ENCODE measurements around the gene PRSS50.
"Not testable (repeated sequence)": the region's sequence is repeated elsewhere in the genome, so short reads cannot be mapped to it uniquely, and the experiment has no call there.

Gene PRSS50, protein sequence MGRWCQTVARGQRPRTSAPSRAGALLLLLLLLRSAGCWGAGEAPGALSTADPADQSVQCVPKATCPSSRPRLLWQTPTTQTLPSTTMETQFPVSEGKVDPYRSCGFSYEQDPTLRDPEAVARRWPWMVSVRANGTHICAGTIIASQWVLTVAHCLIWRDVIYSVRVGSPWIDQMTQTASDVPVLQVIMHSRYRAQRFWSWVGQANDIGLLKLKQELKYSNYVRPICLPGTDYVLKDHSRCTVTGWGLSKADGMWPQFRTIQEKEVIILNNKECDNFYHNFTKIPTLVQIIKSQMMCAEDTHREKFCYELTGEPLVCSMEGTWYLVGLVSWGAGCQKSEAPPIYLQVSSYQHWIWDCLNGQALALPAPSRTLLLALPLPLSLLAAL

GRCh38 chr3:46717447-46718231, at the start of gene PRSS50:
PRSS50 (minus strand) TSS chr3:46717869; CDS start chr3:46717824, 45 bp downstream.
- no peak for DNase-seq

DNA sequence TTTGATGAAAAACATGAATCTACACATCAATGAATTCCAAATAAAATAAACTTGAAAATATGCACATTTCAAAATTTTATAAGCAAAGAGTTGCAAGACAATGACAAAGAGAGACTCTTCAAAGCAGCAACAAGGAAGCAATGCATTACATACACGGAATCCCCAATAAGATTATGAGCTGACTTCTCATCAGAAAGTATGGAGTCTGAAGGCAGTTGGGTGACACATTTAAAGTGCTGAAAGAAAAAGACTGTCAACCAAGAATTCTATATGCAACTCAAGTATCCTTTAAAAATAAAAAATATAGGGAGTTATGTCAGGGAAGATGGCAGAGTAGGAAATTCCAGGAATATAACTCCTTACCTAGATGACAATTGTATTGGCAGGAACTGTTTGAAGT, 46.5 kb upstream of the PRSS50 start:
- DNase-seq, result no peak

GRCh38 chr3:46763178-46763577, 45.5 kb upstream of the PRSS50 start:
- DNase-seq, result no peak

DNA sequence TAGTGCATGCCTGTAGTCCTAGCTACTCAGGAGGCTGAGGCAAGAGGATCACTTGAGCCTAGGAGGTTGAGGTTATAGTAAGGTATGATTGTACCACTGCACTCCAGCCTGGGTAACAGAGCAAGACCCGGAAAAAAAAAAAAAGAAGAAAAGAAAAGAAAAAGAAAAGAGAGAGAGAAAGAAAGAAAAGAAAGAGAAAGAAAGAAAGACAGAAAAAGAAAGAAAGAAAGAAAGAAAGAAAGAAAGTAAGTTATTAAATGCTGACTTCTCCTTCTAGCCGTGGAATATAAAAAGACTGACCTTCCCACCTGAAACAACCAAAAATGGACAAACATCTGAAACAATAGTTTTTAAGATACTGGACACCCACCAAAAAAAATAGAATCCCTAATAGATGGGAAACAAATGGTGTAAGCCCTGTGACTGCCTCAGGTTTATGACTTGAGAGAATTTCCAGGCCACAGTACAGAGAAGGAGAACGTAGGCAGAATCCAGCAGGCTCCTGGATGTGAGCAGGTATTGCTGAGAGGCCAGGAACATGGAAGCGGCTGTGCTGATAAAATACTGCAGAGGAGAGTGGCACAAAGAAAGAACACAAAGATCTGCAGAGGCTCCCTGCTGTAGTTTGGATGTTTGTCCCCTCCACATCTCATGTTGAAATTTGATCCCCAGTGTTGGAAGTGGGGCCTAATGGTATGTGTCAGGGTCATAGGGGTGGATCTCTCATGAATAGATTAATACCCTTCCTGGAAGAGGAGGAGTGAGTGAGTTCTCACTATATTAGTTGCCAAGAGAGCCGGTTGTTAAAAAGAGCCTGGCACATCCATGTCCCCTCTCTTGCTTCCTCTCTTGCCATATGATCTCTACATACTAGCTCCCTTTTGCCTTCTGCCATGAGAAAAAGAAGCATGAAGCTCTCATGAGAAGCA, 41.8 kb upstream of the PRSS50 start:
- DNase-seq, result no peak

DNA sequence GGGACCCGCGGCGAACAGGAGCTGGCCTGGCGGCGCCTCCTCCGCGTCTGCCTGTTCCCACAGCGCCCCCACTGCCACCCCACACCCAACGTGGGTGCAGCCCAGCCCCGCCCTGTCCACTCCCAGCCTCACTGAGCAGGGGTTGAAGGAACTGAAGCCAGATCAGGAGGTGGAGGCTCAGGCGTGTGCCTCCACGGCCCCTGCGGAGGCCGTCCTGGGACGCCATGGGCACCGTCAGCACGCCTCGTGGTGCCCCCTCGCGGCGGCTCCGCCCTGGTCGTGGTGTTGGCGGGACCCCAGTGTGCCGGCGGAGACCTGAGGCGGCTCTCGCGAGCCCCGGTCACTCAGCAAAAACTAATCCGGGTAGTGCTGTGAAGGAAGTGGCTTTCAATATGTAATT, 39.0 kb upstream of the PRSS50 start:
- no peak for DNase-seq

DNA sequence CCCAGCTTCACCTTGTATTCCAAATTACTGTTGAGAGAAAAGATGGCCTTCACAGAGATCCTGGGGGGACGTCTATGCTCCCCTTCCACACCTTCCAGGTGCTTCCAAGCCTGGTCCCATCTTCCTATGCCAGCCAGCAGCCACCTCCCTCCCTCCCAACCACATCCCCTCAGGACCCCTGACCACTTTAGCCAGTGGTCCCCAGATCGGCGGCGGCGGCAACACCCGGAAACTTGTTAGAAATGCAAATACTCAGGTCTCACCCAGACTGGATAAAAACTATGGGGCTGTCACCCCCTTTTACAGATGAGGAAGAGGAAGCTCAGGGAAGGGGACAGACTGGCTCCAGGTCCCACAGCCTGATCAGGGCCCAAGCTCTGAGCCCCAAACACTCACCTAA, 38.0 kb upstream of the PRSS50 start:
- no peak for DNase-seq

GRCh38 chr3:46753127-46753526, 35.5 kb upstream of the PRSS50 start:
- not testable (repeated sequence) for DNase-seq

DNA sequence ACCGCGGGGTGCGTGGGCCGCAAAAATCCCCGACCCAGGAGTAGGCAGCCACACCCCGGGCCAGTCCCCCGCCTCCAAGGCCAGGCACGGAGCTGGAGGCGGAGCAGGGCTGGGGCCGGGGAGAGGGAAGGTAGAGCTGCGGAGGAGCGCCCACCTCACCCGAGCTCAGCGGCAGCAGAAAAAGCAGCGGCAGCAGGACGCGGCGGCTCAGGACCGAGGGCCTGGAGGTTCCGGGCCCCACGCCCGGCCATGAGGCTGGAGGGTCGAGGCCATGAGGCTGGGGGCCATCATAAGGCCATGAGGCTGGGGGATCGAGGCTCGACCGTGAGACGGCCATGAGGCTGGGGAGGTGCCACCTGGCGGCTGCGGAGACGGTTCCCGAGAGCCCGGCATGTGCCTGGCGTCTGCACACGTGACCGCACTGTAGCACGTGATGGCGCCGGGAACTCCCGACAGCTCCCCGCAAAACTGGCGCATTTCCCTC, 32.9 kb upstream of the PRSS50 start:
- DNase-seq, result no peak

DNA sequence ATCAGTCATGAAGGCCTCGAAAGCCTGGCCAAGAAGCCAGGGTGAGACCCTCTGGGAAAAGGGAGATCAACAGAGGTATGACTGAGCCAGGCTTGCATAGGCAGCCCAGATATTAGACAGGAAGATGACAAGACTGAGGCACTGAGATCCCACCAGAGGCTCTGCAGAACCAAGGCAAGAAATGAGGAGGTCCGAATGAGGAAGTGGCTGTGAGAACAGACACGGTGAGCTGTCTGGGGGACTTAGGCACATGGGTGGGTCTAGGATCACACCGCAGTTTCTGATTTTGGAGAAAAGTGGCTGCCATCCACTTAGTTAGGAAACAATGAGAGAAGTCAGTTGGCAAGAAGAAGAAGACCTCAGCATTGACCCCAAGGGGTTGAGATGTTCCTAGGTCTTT, 31.5 kb upstream of the PRSS50 start:
- no peak for DNase-seq

- no peak for DNase-seq
Observed at GRCh38 chr3:46748170-46748569, 30.5 kb upstream of the PRSS50 start.

DNA sequence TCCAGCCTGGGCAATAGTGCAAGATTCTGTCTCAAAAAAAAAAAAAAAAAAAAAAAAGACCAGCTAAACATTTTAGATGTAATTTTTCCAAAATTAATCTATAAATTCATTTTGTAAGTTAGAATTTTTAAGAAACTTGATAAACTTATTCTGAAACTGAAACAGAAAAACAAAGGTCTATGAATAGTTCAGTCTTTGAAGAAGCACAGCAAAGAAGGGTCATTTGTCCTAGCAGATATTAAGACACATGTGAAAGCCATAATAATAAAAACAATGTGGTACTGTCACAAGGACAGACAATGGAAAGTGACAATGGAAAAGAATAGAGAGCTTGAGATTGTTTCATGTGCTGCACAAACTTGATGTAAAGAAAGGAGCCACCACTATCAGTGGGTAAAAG, 29.0 kb upstream of the PRSS50 start:
- no peak for DNase-seq

- no peak for DNase-seq
Observed at GRCh38 chr3:46742992-46743585, 25.4 kb upstream of the PRSS50 start.

DNA sequence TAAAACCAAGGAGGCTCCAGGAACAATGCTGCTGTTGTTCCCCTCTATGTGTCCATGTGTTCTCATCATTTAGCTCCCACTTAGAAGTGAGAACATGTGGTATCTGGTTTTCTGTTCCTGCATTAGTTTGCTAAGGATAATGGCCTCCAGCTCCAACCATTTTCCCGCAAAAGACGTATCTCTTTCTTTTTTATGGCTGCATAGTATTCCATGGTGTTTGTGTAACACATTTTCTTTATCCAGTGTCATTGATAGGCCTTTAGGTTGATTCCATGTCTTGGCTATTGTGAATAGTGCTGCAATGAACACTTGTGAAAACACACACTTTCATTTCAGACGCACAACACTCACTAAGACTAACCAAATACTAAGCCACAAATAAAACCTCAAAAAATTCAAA, 21.9 kb upstream of the PRSS50 start:
- DNase-seq, result not testable (repeated sequence)

DNA sequence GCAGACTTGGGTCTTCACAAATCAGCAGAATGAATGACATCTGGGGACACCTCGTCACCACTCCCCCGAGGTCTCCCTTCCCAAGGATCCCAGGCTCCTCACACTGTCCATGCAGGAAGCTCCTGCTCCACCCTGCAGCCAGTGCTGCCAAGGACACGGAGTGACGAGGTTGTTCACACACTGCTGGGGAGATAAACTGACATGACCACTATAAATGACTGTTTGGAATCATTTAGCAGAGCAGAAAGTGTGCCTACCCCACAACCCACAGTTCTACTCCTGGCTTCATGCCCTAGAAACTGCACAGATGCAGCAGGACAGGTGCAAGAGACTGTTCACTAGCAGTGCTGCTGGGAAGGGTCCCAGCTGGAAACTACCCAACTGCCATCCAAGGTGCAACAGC, 19.7 kb upstream of the PRSS50 start:
- no peak for DNase-seq

- DNase-seq, result no peak
Observed at GRCh38 chr3:46736006-46736872, 18.6 kb upstream of the PRSS50 start.

DNA sequence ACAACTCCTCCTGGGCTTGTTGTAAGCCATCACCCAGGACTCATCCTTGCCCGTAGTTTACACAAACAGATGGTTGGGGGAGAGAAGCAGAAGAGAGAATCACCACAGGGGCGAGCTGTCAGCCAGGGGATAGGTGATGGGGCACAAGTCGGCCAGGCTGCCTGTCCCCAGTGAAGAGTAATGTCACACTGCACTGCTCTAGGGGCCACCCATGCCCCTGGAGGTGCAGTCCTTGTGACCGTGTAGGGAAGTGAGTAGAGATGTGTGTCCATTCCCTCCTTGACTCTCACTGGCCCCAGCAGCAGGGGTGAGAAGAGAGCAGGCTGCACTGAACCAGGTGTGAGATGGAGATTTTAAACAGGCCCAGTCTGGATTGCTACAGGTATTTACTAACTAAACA, 17.1 kb upstream of the PRSS50 start:
- no peak for DNase-seq

GRCh38 chr3:46733026-46733800, 15.5 kb upstream of the PRSS50 start:
- no peak for DNase-seq

DNA sequence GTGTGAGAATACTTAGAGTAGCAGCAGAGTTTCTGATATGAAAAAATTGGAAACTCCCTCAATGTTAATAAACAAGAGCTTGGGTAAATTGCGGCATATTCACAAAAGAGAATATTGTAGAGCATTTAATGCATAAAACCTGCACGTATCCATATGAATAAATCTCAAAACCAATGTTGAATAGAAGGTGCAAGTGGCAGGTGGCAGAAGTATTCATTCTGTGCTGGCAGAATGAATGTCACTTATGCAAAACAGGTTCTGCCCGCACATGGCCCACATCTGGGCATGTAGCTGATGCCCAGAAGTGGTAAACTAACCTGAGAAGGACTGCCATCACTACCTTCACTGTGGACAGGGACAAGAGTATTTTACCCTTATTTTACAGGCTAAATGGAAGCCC, 14.1 kb upstream of the PRSS50 start:
- no peak for DNase-seq

DNA sequence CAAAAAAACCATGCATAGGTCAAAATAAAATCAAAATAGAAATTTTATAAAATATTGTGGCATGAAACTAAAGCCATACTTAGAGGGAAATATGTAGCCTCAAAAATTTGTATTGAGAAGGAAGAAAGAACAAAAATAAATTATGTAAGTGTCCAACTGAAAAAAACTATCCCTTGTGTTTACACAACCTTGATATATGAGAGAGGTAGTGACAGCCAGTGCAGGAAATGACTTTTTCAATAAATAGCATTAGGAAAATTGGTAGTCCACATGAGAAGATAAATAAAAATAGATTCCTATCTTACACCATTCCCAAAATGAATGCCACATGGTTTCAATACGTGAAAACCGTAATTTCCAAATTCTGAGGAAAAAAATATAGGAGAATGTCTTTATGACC, 13.2 kb upstream of the PRSS50 start:
- no peak for DNase-seq

DNA sequence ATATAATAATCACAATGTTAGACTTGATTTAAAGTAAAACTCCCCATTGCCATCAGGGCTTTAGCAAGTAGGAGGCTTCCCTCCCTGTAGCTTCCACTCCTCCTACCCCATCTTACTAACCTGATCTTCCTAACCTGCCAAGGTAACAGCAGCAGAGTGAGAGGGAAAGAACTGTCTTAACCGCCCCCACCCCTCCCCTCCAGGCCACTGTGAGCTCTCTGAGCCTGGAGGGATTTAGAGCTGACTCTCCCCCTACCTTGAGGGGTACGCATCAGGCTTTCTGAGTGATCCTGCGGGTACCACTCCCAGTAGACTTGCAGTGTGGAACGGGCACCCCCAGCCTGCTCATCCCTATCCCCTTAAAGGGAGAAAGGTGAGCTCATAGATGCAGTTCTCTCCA, 11.4 kb upstream of the PRSS50 start:
- no peak for DNase-seq
